Esophagus muscularis mucosa (tissue), 4 donors: Measurements from ENCODE around the gene ACVR1B. TPM values are rescaled to one million over a fixed set of nuclear protein-coding genes. Genes with fewer than 3 reads are reported as not detected.

ENCODE experiments used
- DNase-seq: peaks from one replicate; pipeline ENCODE4 v3.0.0-alpha.2; 2017; ENCODE audit errors: extremely low spot score
- H3K27ac ChIP-seq, 4 donors: fragments of 200-600 bp; sonication (generic); replicated peaks in 1 of 4; 1 replicate in 3 of 4; 2 replicates in 1 of 4; pipeline ENCODE4 v1.5.1; 2016 to 2019; ENCODE audit warnings: mild to moderate bottlenecking in 1 of 4
- H3K27me3 ChIP-seq, 4 donors: fragments of 200-600 bp; sonication (generic); one replicate each; pipeline versions ENCODE4 v1.5.1 to v1.6.0; 2016 to 2019
- H3K36me3 ChIP-seq, 4 donors: fragments of 200-600 bp; sonication (generic); one replicate each; pipeline ENCODE4 v1.5.1; 2016 to 2019
- H3K4me1 ChIP-seq, 4 donors: fragments of 200-600 bp; sonication (generic); one replicate each; pipeline ENCODE4 v1.5.1; 2016 to 2019
- H3K4me3 ChIP-seq, 4 donors: fragments of 200-600 bp; sonication (generic); 1 replicate in 2 of 4; 2 replicates in 2 of 4; pipeline ENCODE4 v1.5.1; 2016 to 2019; ENCODE audit warnings: mild to moderate bottlenecking in 4 of 4, moderate library complexity in 1 of 4
- H3K9me3 ChIP-seq, 4 donors: fragments of 200-600 bp; sonication (generic); 1 replicate in 3 of 4; 2 replicates in 1 of 4; pipeline ENCODE4 v1.5.1; 2016 to 2019
- EP300 ChIP-seq: sonication (generic); formaldehyde crosslinking; IDR thresholded peaks from one replicate; pipeline ENCODE4 v1.6.1; 2017; ENCODE audit warnings: antibody characterized with exemption
- POLR2A ChIP-seq: fragments of 450-650 bp; IDR thresholded peaks from one replicate; pipeline ENCODE4 v1.6.1; 2017; ENCODE audit warnings: antibody characterized with exemption, moderate library complexity, mild to moderate bottlenecking, low read depth
- POLR2AphosphoS5 ChIP-seq, 2 donors: sonication (generic); formaldehyde crosslinking; IDR thresholded peaks; one replicate each; pipeline ENCODE4 v1.6.1; 2017; ENCODE audit warnings: antibody characterized with exemption in 2 of 2
- WGBS: methylation state at CpG from one replicate; pipeline ENCODE4 v1.1.5; 2018; 5-methylcytosine and 5-hydroxymethylcytosine counted together
- intact Hi-C: fragments of 100-400 bp; cut with DNase I; formaldehyde crosslinking; loops from one replicate; pipeline ENCODE4 v1.15.1; 2023
- total RNA-seq, 4 donors: library from RNA; depleted of rRNA; stranded (reverse); fragments of >200 nt; gene quantifications; one replicate each; pipeline versions ENCODE4 v1.1.0 to v1.2.1, GENCODE V29; 2016
- TF ChIP-seq, protein P1 (sequence below), 3 experiments: fragments of 200-600 bp in 2 of 3; fragments of 450-650 bp in 1 of 3; sonication (generic) in 2 of 3; IDR thresholded peaks; one replicate each; pipeline ENCODE4 v1.5.1; 2017 to 2019; ENCODE audit warnings: antibody characterized with exemption in 3 of 3, mild to moderate bottlenecking in 2 of 3, moderate library complexity in 1 of 3

ACVR1B gene
- total RNA-seq, 4 donors from 2014 or later: 9.1 to 22.4 (median 13.9) TPM

DNA sequence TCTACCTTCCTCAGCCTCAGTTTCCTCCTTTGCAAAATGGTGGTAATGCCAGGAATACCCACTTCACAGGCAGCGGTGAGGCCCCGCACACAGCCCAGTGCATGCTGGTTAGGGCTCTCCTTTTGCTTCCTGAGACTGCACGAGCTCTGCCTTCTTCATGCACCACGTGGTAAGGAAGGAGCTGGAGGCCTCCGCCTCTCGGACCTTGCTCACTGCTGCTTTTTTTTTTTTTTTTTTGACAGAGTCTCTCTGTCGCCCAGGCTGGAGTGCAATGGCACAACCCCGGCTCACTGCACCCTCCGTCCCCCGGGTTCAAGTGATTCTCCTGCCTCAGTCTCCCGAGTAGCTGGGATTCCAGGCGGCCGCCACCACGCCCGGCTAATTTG, 73.3 kb downstream of the ACVR1B start:
- DNase-seq: no peak
- peaks cover 49 to 74% (median 61%) of the 10 kb centered on the region in 4 donors for H3K4me1 ChIP-seq
- peak overlapping the region; percentile 36 to 63 (median 42) for H3K4me3 ChIP-seq

DNA sequence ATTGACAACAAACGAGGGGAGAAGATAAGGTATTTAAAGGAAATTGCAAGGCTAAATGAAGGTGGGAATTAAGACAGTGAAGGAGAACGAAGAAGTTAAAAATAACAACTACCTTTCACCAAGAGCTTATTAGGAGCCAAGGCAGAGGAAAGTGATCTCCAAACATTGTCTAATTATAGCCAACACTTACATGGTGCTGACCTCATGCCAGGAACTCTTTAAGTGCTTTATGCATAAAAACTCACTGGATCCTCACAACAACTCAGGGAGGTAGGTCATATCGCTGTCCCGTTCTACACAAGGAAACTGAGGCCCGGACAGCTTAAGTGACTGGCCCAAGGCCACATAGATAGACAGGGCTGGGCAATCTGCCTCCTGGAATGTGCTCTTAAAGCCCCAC, 74.8 kb downstream of the ACVR1B start:
- peak overlapping the region in 2 of 4 donors; percentile 37 to 38 for H3K4me3 ChIP-seq
- H3K27me3 ChIP-seq: no peaks in the 10 kb centered on the region
- 27% methylated on average over 5 of the region's 5 CpGs for WGBS
- TF ChIP-seq EP300: no peak
- TF ChIP-seq POLR2AphosphoS5 (IDR thresholded peaks at IDR 0.05): no peak
- TF ChIP-seq, protein P1, sequence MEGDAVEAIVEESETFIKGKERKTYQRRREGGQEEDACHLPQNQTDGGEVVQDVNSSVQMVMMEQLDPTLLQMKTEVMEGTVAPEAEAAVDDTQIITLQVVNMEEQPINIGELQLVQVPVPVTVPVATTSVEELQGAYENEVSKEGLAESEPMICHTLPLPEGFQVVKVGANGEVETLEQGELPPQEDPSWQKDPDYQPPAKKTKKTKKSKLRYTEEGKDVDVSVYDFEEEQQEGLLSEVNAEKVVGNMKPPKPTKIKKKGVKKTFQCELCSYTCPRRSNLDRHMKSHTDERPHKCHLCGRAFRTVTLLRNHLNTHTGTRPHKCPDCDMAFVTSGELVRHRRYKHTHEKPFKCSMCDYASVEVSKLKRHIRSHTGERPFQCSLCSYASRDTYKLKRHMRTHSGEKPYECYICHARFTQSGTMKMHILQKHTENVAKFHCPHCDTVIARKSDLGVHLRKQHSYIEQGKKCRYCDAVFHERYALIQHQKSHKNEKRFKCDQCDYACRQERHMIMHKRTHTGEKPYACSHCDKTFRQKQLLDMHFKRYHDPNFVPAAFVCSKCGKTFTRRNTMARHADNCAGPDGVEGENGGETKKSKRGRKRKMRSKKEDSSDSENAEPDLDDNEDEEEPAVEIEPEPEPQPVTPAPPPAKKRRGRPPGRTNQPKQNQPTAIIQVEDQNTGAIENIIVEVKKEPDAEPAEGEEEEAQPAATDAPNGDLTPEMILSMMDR (IDR thresholded peaks at IDR 0.05): no peak
- TF ChIP-seq POLR2A: no peak
- H3K4me1 ChIP-seq: peaks cover 52 to 71% (median 59%) of the 10 kb centered on the region in 4 donors
- DNase-seq: no peak
- intact Hi-C loops: no loop called here
- no peaks in the 10 kb centered on the region for H3K36me3 ChIP-seq
- peak overlapping the region; percentile 85 to 92 (median 88) for H3K27ac ChIP-seq
- H3K9me3 ChIP-seq: no peaks in the 10 kb centered on the region

More for the DNA sequence above, 73.3 kb downstream of the ACVR1B start:
- Histone ChIP-seq H3K9me3 (no peaks in the 10 kb centered on the region), H3K27me3 (no peaks in the 10 kb centered on the region), H3K27ac (peak overlapping the region; percentile 85 to 92 (median 88)), H3K36me3 (no peaks in the 10 kb centered on the region)
- TF ChIP-seq EP300 (no peak), POLR2AphosphoS5 (IDR thresholded peaks at IDR 0.05) (peak; percentile 7 to 70)
- intact Hi-C loops: loop anchor here (1.0 kb wide), 1 partner anchor 58 kb away; no protein-coding TSS in a partner anchor
- 74% methylated on average over 15 of the region's 15 CpGs for WGBS

DNA sequence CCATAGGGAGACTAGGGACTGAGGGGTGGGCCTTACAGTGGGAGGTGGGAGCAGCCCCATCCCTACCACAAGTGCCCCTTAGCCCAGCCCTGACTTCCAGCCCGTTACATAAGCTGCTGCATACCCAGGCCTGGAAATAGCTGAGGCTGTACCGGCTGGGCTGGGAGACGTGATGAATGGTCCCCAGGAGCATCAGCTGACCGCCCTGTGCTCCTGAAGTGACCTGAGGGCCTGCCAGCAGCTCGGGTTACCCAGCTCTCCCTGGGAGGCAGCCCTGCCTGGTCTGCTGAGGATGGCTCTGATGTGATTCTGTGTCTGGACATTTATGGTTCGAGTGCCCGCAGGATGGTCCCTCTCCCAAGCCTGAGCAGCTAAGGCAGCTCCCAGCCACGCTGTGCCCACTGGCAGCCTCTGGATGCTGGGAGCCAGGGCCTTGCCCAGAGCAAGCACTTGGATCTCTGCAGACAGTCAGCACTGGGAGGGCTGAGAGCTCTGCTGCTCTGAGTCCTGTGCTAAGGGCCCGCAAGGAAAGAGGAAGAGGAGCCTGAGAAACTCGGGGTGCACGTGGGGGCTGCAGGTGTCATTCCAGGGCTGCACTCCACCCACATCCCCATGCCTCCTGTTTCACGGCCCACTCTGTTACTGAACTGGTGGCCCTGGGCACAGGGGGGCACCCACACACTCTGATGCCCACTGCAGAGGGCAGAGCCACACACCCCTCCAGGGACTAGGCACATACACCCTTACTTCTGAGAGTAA, 75.8 kb downstream of the ACVR1B start:
- DNase-seq: no peak
- H3K4me1 ChIP-seq: peaks cover 58 to 78% (median 64%) of the 10 kb centered on the region in 4 donors
- no peaks in the 10 kb centered on the region for H3K36me3 ChIP-seq
- H3K9me3 ChIP-seq: no peaks in the 10 kb centered on the region
- peak overlapping the region; percentile 85 to 92 (median 88) for H3K27ac ChIP-seq
- 68% methylated on average over 4 of the region's 12 CpGs for WGBS
- H3K4me3 ChIP-seq: no peak overlapping the region
- intact Hi-C loops: no loop called here
- H3K27me3 ChIP-seq: no peaks in the 10 kb centered on the region
- TF ChIP-seq POLR2AphosphoS5 (IDR thresholded peaks at IDR 0.05): peak; percentile 23 to 90
- no peak for TF ChIP-seq EP300

DNA sequence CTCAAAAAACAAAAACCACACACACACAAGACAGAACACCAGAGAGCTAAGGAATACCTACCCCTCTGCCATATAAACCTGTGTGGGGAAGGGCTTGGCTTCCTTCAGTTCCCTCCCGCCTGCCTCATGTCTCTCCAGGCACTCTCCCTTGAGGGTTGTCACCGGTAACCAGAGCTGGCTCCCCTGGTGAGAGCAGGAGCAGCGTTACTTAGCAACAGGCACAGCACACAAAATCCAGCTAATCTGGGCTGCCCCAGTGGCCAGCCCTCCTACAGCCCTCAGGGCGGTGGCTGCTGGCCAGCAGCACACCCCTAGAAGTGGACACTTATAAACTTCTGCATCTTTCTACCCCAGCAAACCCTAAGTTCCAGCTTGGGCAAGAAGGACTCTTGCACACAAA, 78.2 kb downstream of the ACVR1B start:
- TF ChIP-seq POLR2A: no peak
- TF ChIP-seq POLR2AphosphoS5 (IDR thresholded peaks at IDR 0.05): peak in 1 of 2 donors; percentile 65
- H3K27ac ChIP-seq: peak overlapping the region; percentile 94 to 100 (median 97)
- no peak overlapping the region for H3K4me3 ChIP-seq
- no peak for DNase-seq
- no peaks in the 10 kb centered on the region for H3K27me3 ChIP-seq
- no peaks in the 10 kb centered on the region for H3K9me3 ChIP-seq
- H3K4me1 ChIP-seq: peaks cover 57 to 74% (median 60%) of the 10 kb centered on the region in 4 donors
- intact Hi-C loops: no loop called here
- H3K36me3 ChIP-seq: no peaks in the 10 kb centered on the region
- WGBS: 12% methylated on average over 3 of the region's 4 CpGs

DNA sequence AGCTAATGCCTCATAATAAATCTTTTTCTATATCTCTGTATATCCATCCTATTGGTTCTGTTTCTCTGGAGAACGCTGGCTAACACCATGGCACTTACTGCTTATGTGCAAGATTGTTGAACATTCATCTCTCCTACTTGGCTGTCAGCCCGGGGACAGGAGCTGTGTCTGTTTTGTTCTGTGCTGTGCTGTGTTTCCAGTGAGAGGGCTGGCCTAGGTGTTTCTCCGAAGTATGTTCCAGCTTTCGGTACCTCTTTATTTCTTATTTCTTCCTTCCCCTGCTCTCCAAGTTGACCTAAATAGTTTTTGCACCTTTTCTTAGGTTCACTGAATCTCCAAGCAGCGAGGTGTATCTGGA, 80.9 kb downstream of the ACVR1B start:
- H3K36me3 ChIP-seq: no peaks in the 10 kb centered on the region
- peak; percentile 97 for DNase-seq
- H3K4me3 ChIP-seq: peak overlapping the region; percentile 45 to 49 (median 48)
- WGBS: 1% methylated on average over 5 of the region's 5 CpGs
- TF ChIP-seq POLR2AphosphoS5 (IDR thresholded peaks at IDR 0.05) (no peak), POLR2A (no peak), EP300 (no peak)
- TF ChIP-seq, protein P1 (IDR thresholded peaks at IDR 0.05): no peak
- peaks cover 45 to 60% (median 48%) of the 10 kb centered on the region in 4 donors for H3K4me1 ChIP-seq
- no peaks in the 10 kb centered on the region for H3K9me3 ChIP-seq
- H3K27me3 ChIP-seq: no peaks in the 10 kb centered on the region
- peak overlapping the region; percentile 94 to 100 (median 97) for H3K27ac ChIP-seq
- intact Hi-C loops: no loop called here

DNA sequence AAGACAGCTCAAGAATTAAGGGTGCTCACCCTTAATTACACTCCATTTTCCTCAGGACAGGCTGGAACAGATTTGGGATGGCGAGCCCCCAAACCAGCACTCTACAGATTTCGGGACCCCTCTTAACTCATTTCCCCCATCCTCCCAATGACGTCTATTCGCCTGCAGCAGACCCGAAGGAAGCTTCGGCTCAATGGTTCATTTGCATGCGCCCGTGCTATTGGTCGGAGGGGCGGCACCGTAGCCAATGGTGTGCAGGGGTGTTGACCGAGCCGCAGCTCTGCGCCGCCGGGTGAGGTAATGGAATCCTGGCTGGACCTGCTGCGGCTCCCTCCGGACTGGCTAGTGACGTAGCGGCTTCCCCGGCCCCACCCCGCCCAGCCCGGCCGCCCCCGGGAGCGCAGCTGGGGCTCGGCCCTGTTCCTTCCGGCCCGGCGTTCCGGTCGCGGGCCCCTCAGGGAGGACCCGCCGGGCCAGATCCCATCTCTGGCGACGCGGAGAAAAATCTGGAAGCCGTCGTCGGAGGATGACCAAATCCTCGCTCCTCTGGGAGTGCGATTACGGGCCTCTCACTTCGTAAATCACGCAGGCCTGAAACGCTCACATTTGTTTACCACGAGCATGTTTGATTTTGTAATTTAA, 81.4 kb downstream of the ACVR1B start:
- no peaks in the 10 kb centered on the region for H3K27me3 ChIP-seq
- no peaks in the 10 kb centered on the region for H3K9me3 ChIP-seq
- H3K36me3 ChIP-seq: no peaks in the 10 kb centered on the region
- H3K4me3 ChIP-seq: peak overlapping the region; percentile 45 to 49 (median 48)
- WGBS: 1% methylated on average over 21 of the region's 48 CpGs
- peaks cover 48 to 63% (median 50%) of the 10 kb centered on the region in 4 donors for H3K4me1 ChIP-seq
- TF ChIP-seq POLR2A: peak; percentile 71
- TF ChIP-seq, protein P1 (IDR thresholded peaks at IDR 0.05): peak in 1 of 3 experiments; percentile 24
- peak; percentile 78 for TF ChIP-seq EP300
- peak; percentile 98 to 99 for TF ChIP-seq POLR2AphosphoS5 (IDR thresholded peaks at IDR 0.05)
- DNase-seq: peak; percentile 99
- intact Hi-C loops: no loop called here
- H3K27ac ChIP-seq: peak overlapping the region; percentile 94 to 100 (median 97)
